Mammary epithelial cell (primary cell): ENCODE data around the gene BPGM.

Source experiments
- EZH2 ChIP-seq: IDR thresholded peaks from 2 replicates; pipeline ENCODE4 v1.6.1; 2012; ENCODE audit warnings: low read length, inconsistent platforms, borderline replicate concordance
- TF ChIP-seq, protein P1 (sequence below), 2 donors: IDR thresholded peaks in 1 of 2; conservative IDR thresholded peaks in 1 of 2; 2 replicates each; pipeline ENCODE4 v1.5.1; 2011 to 2012; ENCODE audit warnings: inconsistent platforms in 2 of 2, low read length in 2 of 2, mild to moderate bottlenecking in 2 of 2, control low read depth in 1 of 2, low read depth in 1 of 2; ENCODE audit not compliant: insufficient read depth in 1 of 2; ENCODE audit errors: extremely low read depth in 1 of 2

DNA sequence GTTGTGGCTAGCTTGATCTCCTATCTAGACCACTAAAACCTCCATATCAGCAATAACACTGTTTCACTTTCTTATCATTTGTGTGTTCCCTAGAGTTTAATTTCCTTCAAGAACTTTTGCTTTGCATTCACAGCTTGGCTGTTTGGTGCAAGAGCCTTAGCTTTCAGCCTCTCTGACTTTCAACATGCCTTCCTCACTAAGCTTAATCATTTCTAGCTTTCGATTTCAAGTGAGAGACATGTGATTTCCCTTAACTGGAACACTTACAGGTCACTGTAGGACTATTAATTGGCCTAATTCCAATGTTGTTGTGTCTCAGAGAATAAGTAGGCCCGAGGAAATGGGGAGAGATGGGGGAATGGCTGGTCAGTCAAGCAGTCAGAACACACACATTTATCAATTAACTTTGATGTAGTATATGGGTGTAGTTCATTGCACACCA, 10.6 kb upstream of the BPGM start:
- TF ChIP-seq, protein P1, sequence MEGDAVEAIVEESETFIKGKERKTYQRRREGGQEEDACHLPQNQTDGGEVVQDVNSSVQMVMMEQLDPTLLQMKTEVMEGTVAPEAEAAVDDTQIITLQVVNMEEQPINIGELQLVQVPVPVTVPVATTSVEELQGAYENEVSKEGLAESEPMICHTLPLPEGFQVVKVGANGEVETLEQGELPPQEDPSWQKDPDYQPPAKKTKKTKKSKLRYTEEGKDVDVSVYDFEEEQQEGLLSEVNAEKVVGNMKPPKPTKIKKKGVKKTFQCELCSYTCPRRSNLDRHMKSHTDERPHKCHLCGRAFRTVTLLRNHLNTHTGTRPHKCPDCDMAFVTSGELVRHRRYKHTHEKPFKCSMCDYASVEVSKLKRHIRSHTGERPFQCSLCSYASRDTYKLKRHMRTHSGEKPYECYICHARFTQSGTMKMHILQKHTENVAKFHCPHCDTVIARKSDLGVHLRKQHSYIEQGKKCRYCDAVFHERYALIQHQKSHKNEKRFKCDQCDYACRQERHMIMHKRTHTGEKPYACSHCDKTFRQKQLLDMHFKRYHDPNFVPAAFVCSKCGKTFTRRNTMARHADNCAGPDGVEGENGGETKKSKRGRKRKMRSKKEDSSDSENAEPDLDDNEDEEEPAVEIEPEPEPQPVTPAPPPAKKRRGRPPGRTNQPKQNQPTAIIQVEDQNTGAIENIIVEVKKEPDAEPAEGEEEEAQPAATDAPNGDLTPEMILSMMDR (conservative IDR thresholded peaks at IDR 0.05 in 1 of 2, IDR thresholded peaks at IDR 0.05 in 1 of 2; ENCODE audit: extremely low read depth in 1 of 2, insufficient read depth in 1 of 2, low read depth in 1 of 2, low read length in 2 of 2): no peak
- TF ChIP-seq EZH2: no peak
